Glomerular visceral epithelial cell (primary cell): Measurements from ENCODE around the gene BACE2.

Experiments used
- DNase-seq: peaks from one replicate; pipeline ENCODE4 v3.0.0-alpha.2; 2016; ENCODE audit errors: extremely low spot score

The BACE2 gene

GRCh38 chr21:41321908-41322495 is 154.0 kb downstream of the BACE2 start:
- DNase-seq, result no peak

GRCh38 chr21:41322496-41323382 is 154.8 kb downstream of the BACE2 start:
- no peak for DNase-seq

GRCh38 chr21:41325138-41325912 is 157.4 kb downstream of the BACE2 start:
- no peak for DNase-seq

GRCh38 chr21:41326414-41327080 is 158.6 kb downstream of the BACE2 start:
- no peak for DNase-seq

GRCh38 chr21:41327753-41328152 is 159.8 kb downstream of the BACE2 start:
- no peak for DNase-seq

- DNase-seq, result peak; percentile 46
These were observed 161.0 kb downstream of the BACE2 start for GRCh38 chr21:41328660-41329607.
